Smooth muscle cell (in vitro differentiated cells): ENCODE data around the gene C2CD5. TPM values are rescaled to one million over a fixed set of nuclear protein-coding genes. Genes with fewer than 3 reads are reported as not detected.

Experiments
- DNase-seq: peaks from one replicate; lab custom pipeline; 2025; ENCODE audit not compliant: unreplicated experiment; lab: John Stamatoyannopoulos, UW
- H2AFZ ChIP-seq: fragments of 200-600 bp; sonication (generic); 2 replicates; pipeline ENCODE4 v1.6.0; 2016; ENCODE audit warnings: antibody characterized with exemption, low read depth, mild to moderate bottlenecking
- H3F3A ChIP-seq: fragments of 200-600 bp; sonication (generic); 2 replicates; pipeline ENCODE4 v1.6.0; 2017; ENCODE audit warnings: antibody characterized with exemption, low read depth
- H3K27ac ChIP-seq: fragments of 200-600 bp; sonication (generic); 2 replicates; pipeline ENCODE4 v1.5.1; 2016; ENCODE audit warnings: low read depth, mild to moderate bottlenecking
- H3K27me3 ChIP-seq: fragments of 200-600 bp; sonication (generic); 2 replicates; pipeline ENCODE4 v1.6.1; 2016; ENCODE audit warnings: low read depth, mild to moderate bottlenecking
- H3K36me3 ChIP-seq: fragments of 200-600 bp; sonication (generic); 2 replicates; pipeline ENCODE4 v1.5.1; 2016; ENCODE audit warnings: low read depth
- H3K4me1 ChIP-seq: fragments of 200-600 bp; sonication (generic); 2 replicates; pipeline ENCODE4 v1.5.1; 2016; ENCODE audit warnings: low read depth
- H3K4me2 ChIP-seq: fragments of 200-600 bp; sonication (generic); 2 replicates; pipeline ENCODE4 v1.6.0; 2016; ENCODE audit warnings: mild to moderate bottlenecking
- H3K4me3 ChIP-seq: fragments of 200-600 bp; sonication (generic); 2 replicates; pipeline ENCODE4 v1.5.1; 2016; ENCODE audit warnings: mild to moderate bottlenecking
- H3K79me2 ChIP-seq: fragments of 200-600 bp; sonication (generic); 2 replicates; pipeline ENCODE4 v1.6.0; 2016; ENCODE audit warnings: low read depth, mild to moderate bottlenecking
- H3K9ac ChIP-seq: fragments of 200-600 bp; sonication (generic); 2 replicates; pipeline ENCODE4 v1.6.0; 2016; ENCODE audit warnings: low read depth
- H3K9me3 ChIP-seq: fragments of 200-600 bp; sonication (generic); replicated peaks from 2 replicates; pipeline ENCODE4 v1.5.1; 2016; ENCODE audit warnings: low read depth
- H4K20me1 ChIP-seq: fragments of 200-600 bp; sonication (generic); 2 replicates; pipeline ENCODE4 v1.6.0; 2016; ENCODE audit warnings: low read depth
- CTCF ChIP-seq: fragments of 200-600 bp; sonication (generic); IDR thresholded peaks from 2 replicates; pipeline ENCODE4 v1.5.1; 2017; ENCODE audit warnings: borderline replicate concordance, mild to moderate bottlenecking, antibody characterized with exemption; ENCODE audit not compliant: insufficient read depth, poor library complexity, severe bottlenecking
- WGBS: methylation state at CpG from one replicate; pipeline ENCODE4 v1.1.7; 2016; ENCODE audit warnings: low lambda C conversion rate; 5-methylcytosine and 5-hydroxymethylcytosine counted together
- polyA plus RNA-seq: library from polyadenylated mRNA; unstranded; fragments of >200 nt; fragmentation: Nextera tagmentation; extraction: Ambion mirVana; gene quantifications from 2 replicates; pipeline ENCODE4 v1.2.1, GENCODE V29; 2016
- total RNA-seq: library from RNA; depleted of rRNA; stranded (reverse); fragments of >200 nt; gene quantifications from 2 replicates; pipeline ENCODE4 v1.2.3, GENCODE V29; 2014

The C2CD5 gene
- total and polyA plus RNA-seq, 2 experiments from 2014 or later = 6.4 to 13.2 TPM

GRCh38 chr12:22578328-22578727, 34.0 kb upstream of the C2CD5 start:
- no peak overlapping the region for H3K27ac ChIP-seq

DNA sequence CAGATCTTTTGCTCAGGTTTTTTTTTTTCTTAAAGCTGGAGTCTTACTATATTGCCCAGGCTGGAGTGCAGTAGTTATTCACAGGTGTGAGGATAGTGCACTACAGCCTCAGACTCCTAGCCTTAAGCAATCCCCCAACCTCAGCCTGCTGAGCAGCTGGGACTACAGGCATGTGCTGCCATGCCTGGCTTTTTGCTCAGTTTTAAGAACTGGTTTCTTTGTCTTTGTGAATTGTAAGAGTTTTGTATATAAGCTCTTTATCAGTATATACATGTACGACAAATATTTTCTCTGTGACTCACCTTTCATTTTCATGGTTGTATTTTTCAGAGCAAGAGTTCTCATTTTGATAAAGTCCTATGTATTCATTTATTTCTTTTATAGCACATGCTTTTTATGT, 33.3 kb upstream of the C2CD5 start:
- Histone ChIP-seq H3K27me3 (no peaks in the 10 kb centered on the region), H3K4me1 (no peaks in the 10 kb centered on the region), H2AFZ (no peak overlapping the region), H3K4me2 (no peak overlapping the region), H3K9ac (no peak overlapping the region), H3K79me2 (no peaks in the 10 kb centered on the region), H4K20me1 (no peaks in the 10 kb centered on the region), H3K27ac (no peak overlapping the region), H3K9me3 (no peaks in the 10 kb centered on the region), H3K4me3 (no peak overlapping the region), H3F3A (no peaks in the 10 kb centered on the region), H3K36me3 (no peaks in the 10 kb centered on the region)
- DNase-seq = no peak
- TF ChIP-seq CTCF = no peak
- WGBS = 74% methylated on average over 1 of the region's 1 CpG

More at GRCh38 chr12:22578328-22578727, 34.0 kb upstream of the C2CD5 start:
- H3K27me3 ChIP-seq = no peaks in the 10 kb centered on the region
- H3K4me2 ChIP-seq = no peak overlapping the region
- no peaks in the 10 kb centered on the region for H3F3A ChIP-seq
- H2AFZ ChIP-seq = no peak overlapping the region
- H3K9ac ChIP-seq = no peak overlapping the region
- H3K4me1 ChIP-seq = no peaks in the 10 kb centered on the region
- DNase-seq = no peak
- TF ChIP-seq CTCF = no peak
- no peaks in the 10 kb centered on the region for H4K20me1 ChIP-seq
- 97% methylated on average over 3 of the region's 3 CpGs for WGBS
- H3K9me3 ChIP-seq = no peaks in the 10 kb centered on the region
- no peaks in the 10 kb centered on the region for H3K79me2 ChIP-seq
- no peak overlapping the region for H3K4me3 ChIP-seq
- no peaks in the 10 kb centered on the region for H3K36me3 ChIP-seq

DNA sequence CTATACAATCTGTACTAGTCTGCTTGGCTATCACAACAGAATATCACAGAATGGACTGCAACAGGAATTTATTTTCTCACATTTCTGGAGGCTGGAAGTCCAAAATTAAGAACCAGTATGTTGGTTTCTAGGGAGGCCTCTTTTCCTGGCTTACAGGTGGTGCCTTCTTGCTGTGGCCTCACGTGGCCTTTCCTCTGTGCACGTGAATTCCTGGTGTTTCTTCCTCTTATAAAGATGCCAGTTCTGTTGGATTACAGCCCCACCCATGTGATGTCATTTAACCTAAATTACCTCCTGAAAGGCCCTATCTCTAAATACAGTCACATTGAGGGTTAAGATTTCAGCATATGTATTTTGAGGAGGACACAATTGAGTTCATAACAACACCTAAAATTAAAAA, 32.1 kb upstream of the C2CD5 start:
- Histone ChIP-seq H3K9ac (no peak overlapping the region), H3K4me3 (no peak overlapping the region), H3K79me2 (no peaks in the 10 kb centered on the region), H3K27me3 (no peaks in the 10 kb centered on the region), H3K36me3 (no peaks in the 10 kb centered on the region), H2AFZ (no peak overlapping the region), H3K9me3 (no peaks in the 10 kb centered on the region), H3F3A (no peaks in the 10 kb centered on the region), H3K4me2 (no peak overlapping the region), H3K4me1 (no peaks in the 10 kb centered on the region), H3K27ac (no peak overlapping the region), H4K20me1 (no peaks in the 10 kb centered on the region)
- DNase-seq = no peak
- TF ChIP-seq CTCF = no peak
- WGBS = 92% methylated on average over 2 of the region's 2 CpGs

DNA sequence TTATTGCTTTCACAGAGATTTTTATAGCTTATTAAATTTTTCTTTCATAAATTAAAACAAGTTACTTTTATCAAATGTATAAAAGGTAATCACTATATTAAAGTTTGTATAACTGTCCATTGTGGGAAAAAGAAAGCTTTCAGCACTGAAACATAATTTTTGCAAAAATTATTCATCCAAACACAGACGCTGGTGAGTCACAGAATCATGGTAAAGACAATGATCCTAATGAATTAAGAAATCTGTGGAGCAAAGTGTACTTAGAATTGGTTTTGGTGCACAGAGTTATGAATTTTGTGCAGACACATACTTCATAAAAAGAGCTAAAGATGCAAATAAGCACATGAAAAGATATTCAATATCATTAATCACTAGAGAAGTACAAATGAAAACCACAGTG, 31.7 kb upstream of the C2CD5 start:
- no peaks in the 10 kb centered on the region for H3K9me3 ChIP-seq
- H2AFZ ChIP-seq = no peak overlapping the region

More for the DNA sequence above, 31.7 kb upstream of the C2CD5 start:
- H3K27me3 ChIP-seq = no peaks in the 10 kb centered on the region
- no peak overlapping the region for H3K4me2 ChIP-seq
- DNase-seq = no peak
- no peaks in the 10 kb centered on the region for H3K79me2 ChIP-seq
- no peaks in the 10 kb centered on the region for H3F3A ChIP-seq
- no peaks in the 10 kb centered on the region for H3K36me3 ChIP-seq
- no peak overlapping the region for H3K4me3 ChIP-seq
- H3K9ac ChIP-seq = no peak overlapping the region
- no peak for TF ChIP-seq CTCF
- no peaks in the 10 kb centered on the region for H4K20me1 ChIP-seq
- no peak overlapping the region for H3K27ac ChIP-seq
- H3K4me1 ChIP-seq = no peaks in the 10 kb centered on the region
- WGBS = 97% methylated on average over 1 of the region's 1 CpG
